ENCODE measurements around the gene DCST1. TPM values are rescaled to one million over a fixed set of nuclear protein-coding genes. Genes with fewer than 3 reads are reported as not detected.
A peak's percentile ranks its signal among the peaks of the same experiment; 100 is the strongest.

Gene DCST1
- total RNA-seq, 2 donors from 2014 or later: not detected

DNA sequence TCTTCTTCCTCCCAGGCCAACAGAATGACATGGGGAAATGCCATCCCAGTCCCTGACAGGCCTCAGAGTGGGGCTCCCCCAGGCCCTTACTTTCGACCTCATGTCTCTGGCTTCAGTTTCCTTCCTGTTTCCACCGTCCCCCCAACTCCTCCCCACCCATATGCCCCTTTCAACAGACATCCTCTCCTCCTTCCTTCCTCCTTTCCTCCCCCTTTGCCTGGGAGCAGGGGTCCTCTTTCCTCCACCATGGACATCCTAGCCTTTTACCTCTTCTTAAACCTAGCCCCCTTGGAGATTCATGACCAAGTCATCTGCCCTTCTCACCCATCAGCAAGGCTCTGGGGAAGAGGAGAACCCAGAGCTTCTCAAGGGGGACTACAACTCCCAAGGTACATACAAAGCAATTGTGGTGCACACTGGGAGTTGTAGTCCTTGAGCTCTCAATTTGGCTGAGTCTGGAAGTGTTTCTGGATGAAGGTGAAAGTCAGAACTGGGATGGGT is 27.0 kb upstream of the DCST1 start:
- peaks cover 76% of the 10 kb centered on the region for H3K4me1 ChIP-seq
- H3K4me3 ChIP-seq: no peak overlapping the region

DNA sequence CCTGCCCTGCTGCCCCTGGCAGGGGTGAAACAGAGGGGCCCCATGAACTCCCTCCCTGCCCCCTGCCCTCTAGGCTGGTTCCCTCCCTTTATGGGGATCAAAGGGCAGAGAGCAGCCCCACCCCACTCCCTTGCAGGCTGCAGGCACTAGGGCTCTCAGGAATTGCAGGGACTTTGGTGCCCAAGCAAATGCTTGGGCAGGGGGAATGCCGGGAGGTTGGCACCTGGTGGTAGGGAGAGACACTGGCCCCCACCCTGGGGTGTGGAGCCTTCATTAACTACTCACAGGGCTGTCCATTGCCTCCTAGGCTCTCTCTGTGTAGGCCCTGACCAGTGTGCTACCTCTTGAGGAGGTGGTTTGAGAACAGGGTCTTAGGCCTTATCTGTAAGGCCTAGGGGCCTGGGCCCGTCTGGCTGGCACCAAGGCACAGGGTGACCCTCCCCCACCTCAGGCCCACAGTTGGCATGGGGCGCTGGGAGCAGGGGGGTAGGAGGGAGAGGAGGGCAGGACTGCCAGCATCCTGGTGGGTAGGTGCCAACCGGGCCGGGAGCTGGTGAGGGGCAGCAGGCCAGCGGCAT is 26.3 kb upstream of the DCST1 start:
- TF ChIP-seq, protein P1, sequence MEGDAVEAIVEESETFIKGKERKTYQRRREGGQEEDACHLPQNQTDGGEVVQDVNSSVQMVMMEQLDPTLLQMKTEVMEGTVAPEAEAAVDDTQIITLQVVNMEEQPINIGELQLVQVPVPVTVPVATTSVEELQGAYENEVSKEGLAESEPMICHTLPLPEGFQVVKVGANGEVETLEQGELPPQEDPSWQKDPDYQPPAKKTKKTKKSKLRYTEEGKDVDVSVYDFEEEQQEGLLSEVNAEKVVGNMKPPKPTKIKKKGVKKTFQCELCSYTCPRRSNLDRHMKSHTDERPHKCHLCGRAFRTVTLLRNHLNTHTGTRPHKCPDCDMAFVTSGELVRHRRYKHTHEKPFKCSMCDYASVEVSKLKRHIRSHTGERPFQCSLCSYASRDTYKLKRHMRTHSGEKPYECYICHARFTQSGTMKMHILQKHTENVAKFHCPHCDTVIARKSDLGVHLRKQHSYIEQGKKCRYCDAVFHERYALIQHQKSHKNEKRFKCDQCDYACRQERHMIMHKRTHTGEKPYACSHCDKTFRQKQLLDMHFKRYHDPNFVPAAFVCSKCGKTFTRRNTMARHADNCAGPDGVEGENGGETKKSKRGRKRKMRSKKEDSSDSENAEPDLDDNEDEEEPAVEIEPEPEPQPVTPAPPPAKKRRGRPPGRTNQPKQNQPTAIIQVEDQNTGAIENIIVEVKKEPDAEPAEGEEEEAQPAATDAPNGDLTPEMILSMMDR (IDR thresholded peaks at IDR 0.05): no peak
- no peak for TF ChIP-seq POLR2A (IDR thresholded peaks at IDR 0.05)
- DNase-seq (peak; percentile 72 to 88 (median 78)), ATAC-seq (no peak)
- intact Hi-C loops (cut with DNase I): no loop called here
- 3 to 8% methylated on average over 4 to 6 of the region's 6 CpGs for WGBS, 2 donors
- Histone ChIP-seq H3K36me3 (replicated peaks in 1 of 2; ENCODE audit: insufficient read depth in 1 of 2, low read depth in 2 of 2) (no peaks in the 10 kb centered on the region), H3K27me3 (no peaks in the 10 kb centered on the region), H3K9me3 (no peaks in the 10 kb centered on the region), H3K4me1 (peaks cover 83% of the 10 kb centered on the region), H3K27ac (peak overlapping the region; percentile 57 to 100 (median 98)), H3K4me3 (no peak overlapping the region)

More for the DNA sequence above, 27.0 kb upstream of the DCST1 start:
- DNase-seq (peak in 1 of 4 donors; percentile 48), ATAC-seq (no peak)
- WGBS, 2 donors: 45 to 56% methylated on average over 2 of the region's 2 CpGs
- peak overlapping the region; percentile 90 to 100 (median 98) for H3K27ac ChIP-seq
- intact Hi-C loops (cut with DNase I): no loop called here
- H3K9me3 ChIP-seq: no peaks in the 10 kb centered on the region
- no peak for TF ChIP-seq POLR2A (IDR thresholded peaks at IDR 0.05)
- TF ChIP-seq, protein P1 (IDR thresholded peaks at IDR 0.05): no peak
- no peaks in the 10 kb centered on the region for H3K36me3 ChIP-seq (replicated peaks in 1 of 2; ENCODE audit: insufficient read depth in 1 of 2, low read depth in 2 of 2)
- no peaks in the 10 kb centered on the region for H3K27me3 ChIP-seq

DNA sequence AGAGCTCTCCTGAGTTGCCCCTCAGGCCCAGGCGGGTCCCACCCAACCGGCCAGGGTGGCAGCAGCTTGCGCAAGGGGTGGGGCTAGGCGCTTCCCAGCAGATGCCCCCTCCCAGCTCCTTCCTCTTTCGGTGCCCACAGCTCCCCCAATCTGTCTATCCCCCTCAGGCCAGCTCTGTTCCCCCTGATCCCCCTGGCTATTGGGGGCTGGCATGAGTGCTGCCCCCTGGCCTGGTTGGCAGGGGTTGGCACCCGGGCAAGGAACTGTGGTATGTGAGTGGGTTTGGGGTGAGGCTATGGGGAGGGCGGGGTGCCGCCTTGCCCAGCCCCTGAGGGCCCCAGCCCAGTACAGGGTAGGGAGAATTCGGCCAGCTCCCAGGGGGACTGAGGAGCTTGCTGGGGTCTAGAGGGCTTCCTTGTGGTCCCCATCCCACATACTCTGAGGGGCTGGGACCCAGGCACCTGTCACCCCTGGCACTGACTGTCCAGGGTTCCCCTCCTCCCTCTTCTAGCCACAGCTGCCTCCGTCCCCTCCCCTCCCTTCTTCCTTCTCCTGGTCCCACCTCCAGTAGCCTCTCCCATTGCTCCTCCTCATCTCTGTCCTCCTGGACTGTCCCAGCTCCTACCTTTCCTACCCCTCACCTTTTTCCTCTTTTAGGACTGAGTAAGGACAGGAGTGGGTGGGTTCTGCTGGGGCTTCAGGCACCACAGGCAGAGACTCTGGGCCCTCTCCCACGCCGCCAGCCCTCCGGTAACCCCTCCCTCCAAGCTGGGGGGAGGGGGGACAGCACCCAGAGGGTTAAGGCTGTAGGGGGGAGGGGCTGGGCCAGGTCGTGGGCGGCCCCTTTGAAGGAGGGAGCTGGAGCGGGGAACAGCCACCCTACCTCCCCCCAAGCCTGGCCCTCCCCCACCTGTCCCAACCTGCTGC is 25.3 kb upstream of the DCST1 start:
- DNase-seq (no peak), ATAC-seq (no peak)
- intact Hi-C loops (cut with DNase I): no loop called here
- WGBS, 2 donors: 43 to 57% methylated on average over 10 to 16 of the region's 16 CpGs
- Histone ChIP-seq H3K9me3 (no peaks in the 10 kb centered on the region), H3K27ac (peak overlapping the region; percentile 57 to 100 (median 98)), H3K4me1 (peaks cover 92% of the 10 kb centered on the region), H3K36me3 (replicated peaks in 1 of 2; ENCODE audit: insufficient read depth in 1 of 2, low read depth in 2 of 2) (no peaks in the 10 kb centered on the region), H3K4me3 (no peak overlapping the region), H3K27me3 (no peaks in the 10 kb centered on the region)
- TF ChIP-seq, protein P1 (IDR thresholded peaks at IDR 0.05): no peak
- no peak for TF ChIP-seq POLR2A (IDR thresholded peaks at IDR 0.05)

DNA sequence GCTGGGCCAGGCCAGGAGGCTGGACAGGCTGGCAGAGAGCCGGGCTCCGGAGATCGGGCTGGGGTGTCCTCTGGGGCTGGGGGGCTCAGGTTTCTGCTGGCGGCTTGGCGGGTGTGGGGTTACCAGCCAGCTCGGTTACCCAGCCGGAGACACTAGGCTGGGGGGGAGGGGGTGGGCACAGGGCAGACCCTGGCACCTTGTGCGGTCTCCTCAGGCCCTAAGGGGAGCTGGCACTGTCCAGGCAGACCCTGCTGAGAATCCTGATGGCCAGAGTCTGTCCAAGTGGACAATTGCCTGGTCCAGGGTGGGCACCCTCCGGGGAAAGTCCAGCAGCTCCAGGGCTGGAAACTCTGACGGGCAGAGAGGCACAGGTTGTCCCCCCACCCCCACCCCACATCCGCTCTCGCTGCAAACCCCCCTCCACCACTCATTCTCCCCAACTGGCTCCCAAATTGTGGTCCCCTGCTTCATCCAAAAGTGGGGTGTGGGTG is 24.4 kb upstream of the DCST1 start:
- Histone ChIP-seq H3K36me3 (replicated peaks in 1 of 2; ENCODE audit: insufficient read depth in 1 of 2, low read depth in 2 of 2) (no peaks in the 10 kb centered on the region), H3K27ac (peak overlapping the region in 3 of 4 donors; percentile 95 to 100 (median 100)), H3K4me1 (peaks cover 97% of the 10 kb centered on the region), H3K4me3 (no peak overlapping the region), H3K27me3 (no peaks in the 10 kb centered on the region), H3K9me3 (no peaks in the 10 kb centered on the region)
- intact Hi-C loops (cut with DNase I): no loop called here
- 90% methylated on average over 3 to 9 of the region's 12 CpGs for WGBS, 2 donors
- TF ChIP-seq POLR2A (IDR thresholded peaks at IDR 0.05): no peak
- TF ChIP-seq, protein P1 (IDR thresholded peaks at IDR 0.05): no peak
- ATAC-seq (no peak), DNase-seq (no peak)

All from body of pancreas (tissue), 4 donors.